ENCODE measurements around the gene PRLR. TPM values are rescaled to one million over a fixed set of nuclear protein-coding genes. Genes with fewer than 3 reads are reported as not detected.

Gene PRLR
- total RNA-seq, 1 experiment from 2014 or later: 2.5 TPM

DNA sequence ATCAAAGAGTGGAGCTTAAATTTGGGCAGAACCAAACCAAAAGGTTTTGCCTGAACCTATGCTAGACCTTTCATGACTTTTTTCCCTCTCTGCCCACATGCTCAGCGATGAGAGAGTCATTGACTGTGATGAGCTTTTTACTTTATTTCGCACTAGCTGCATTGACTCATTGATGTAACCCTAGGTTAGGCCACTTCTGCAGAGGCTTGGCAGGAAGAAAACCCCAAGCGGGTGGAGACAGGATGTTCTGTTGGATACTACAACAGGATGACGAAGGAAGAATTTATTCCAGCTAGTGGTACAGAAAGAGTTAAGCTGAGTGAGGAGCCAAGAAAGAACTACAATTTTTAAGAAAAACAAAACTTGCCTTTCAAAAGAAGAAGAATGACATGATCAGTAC lies 201.0 kb downstream of the PRLR start:
- Histone ChIP-seq H2BK120ac (ENCODE audit: low read depth, low read length, poor library complexity, severe bottlenecking) (no peak overlapping the region), H3K27me3 (ENCODE audit: insufficient read depth, low read length) (no peaks in the 10 kb centered on the region), H3K56ac (ENCODE audit: insufficient read length, low read depth, low read length) (no peak overlapping the region), H3K27ac (ENCODE audit: insufficient read length, low read depth, low read length) (no peak overlapping the region), H4K91ac (ENCODE audit: insufficient read length, low read depth, low read length) (no peak overlapping the region), H4K5ac (ENCODE audit: insufficient read length, low read depth, low read length) (no peak overlapping the region), H2BK12ac (ENCODE audit: insufficient read length, low read depth, low read length) (no peak overlapping the region), H3T11ph (ENCODE audit: low read length) (no peak overlapping the region), H3K14ac (ENCODE audit: insufficient read depth, low read length) (no peak overlapping the region), H3K23me2 (ENCODE audit: insufficient read length, low read depth, low read length, poor library complexity, severe bottlenecking) (no peaks in the 10 kb centered on the region), H2BK20ac (ENCODE audit: low read depth, low read length, poor library complexity, severe bottlenecking) (no peak overlapping the region), H2AFZ (ENCODE audit: low read length) (no peak overlapping the region), H3K9me3 (ENCODE audit: control insufficient read depth, low read depth, low read length) (no peaks in the 10 kb centered on the region), H3K4ac (ENCODE audit: low read depth, low read length) (no peak overlapping the region), H3K9ac (ENCODE audit: extremely low read depth, insufficient read length, low read length) (no peak overlapping the region), H4K8ac (replicated peaks; ENCODE audit: insufficient read length, low read depth, low read length) (no peak overlapping the region), H3K79me1 (ENCODE audit: insufficient read depth, low read depth, low read length, poor library complexity, severe bottlenecking) (no peaks in the 10 kb centered on the region), H3K23ac (ENCODE audit: insufficient read length, low read depth, low read length) (no peak overlapping the region), H4K20me1 (ENCODE audit: control insufficient read depth, insufficient read depth, insufficient read length) (no peaks in the 10 kb centered on the region), H2BK15ac (ENCODE audit: low read depth, low read length) (no peak overlapping the region), H2BK5ac (ENCODE audit: insufficient read length, low read length) (no peak overlapping the region), H2AK5ac (ENCODE audit: insufficient read length, low read length) (no peak overlapping the region), H3K4me1 (ENCODE audit: insufficient read depth, low read length) (no peaks in the 10 kb centered on the region; the same call in 1 of the 2 replicates), H3K18ac (ENCODE audit: insufficient read length, low read depth, low read length) (no peak overlapping the region), H3K4me2 (ENCODE audit: insufficient read depth, insufficient read length, low read length) (no peak overlapping the region), H3K79me2 (ENCODE audit: insufficient read depth, low read length) (no peaks in the 10 kb centered on the region)
- no peak overlapping the region for H3K4me3 Mint-ChIP-seq
- DNase-seq: no peak
- no peaks in the 10 kb centered on the region; a peak in 1 of 7 replicates for H3K36me3 Mint-ChIP-seq (ENCODE audit: insufficient read depth in 1 of 3, low read depth in 3 of 3)
- WGBS (ENCODE audit: extremely low coverage, insufficient read length, low lambda C conversion rate): no CpG with 5 or more reads among the region's 4 CpGs
- no peaks in the 10 kb centered on the region for H3K9me3 Mint-ChIP-seq
- peaks cover 5 to 8% of the 10 kb centered on the region in 2 experiments for H3K4me1 Mint-ChIP-seq
- H3K27me3 Mint-ChIP-seq (ENCODE audit: low read depth): no peaks in the 10 kb centered on the region; the same call in 1 of the 2 replicates
- TF ChIP-seq, protein P1, sequence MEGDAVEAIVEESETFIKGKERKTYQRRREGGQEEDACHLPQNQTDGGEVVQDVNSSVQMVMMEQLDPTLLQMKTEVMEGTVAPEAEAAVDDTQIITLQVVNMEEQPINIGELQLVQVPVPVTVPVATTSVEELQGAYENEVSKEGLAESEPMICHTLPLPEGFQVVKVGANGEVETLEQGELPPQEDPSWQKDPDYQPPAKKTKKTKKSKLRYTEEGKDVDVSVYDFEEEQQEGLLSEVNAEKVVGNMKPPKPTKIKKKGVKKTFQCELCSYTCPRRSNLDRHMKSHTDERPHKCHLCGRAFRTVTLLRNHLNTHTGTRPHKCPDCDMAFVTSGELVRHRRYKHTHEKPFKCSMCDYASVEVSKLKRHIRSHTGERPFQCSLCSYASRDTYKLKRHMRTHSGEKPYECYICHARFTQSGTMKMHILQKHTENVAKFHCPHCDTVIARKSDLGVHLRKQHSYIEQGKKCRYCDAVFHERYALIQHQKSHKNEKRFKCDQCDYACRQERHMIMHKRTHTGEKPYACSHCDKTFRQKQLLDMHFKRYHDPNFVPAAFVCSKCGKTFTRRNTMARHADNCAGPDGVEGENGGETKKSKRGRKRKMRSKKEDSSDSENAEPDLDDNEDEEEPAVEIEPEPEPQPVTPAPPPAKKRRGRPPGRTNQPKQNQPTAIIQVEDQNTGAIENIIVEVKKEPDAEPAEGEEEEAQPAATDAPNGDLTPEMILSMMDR (conservative IDR thresholded peaks at IDR 0.05): no peak
- no peak overlapping the region; a peak in 1 of 7 replicates for H3K27ac Mint-ChIP-seq
